Nephron (organoid): ENCODE data around the gene DMXL1.

ENCODE experiments used
- H3K27ac Mint-ChIP-seq, 3 experiments: 2 replicates each; pipeline ENCODE4 v1.8.0; 2020; ENCODE audit warnings: mixed read lengths in 3 of 3, mild to moderate bottlenecking in 2 of 3, moderate library complexity in 1 of 3
- H3K27me3 Mint-ChIP-seq: 2 replicates; pipeline ENCODE4 v1.8.0; 2021; ENCODE audit warnings: low read depth, mild to moderate bottlenecking, moderate library complexity, mixed read lengths
- H3K36me3 Mint-ChIP-seq: 2 replicates; pipeline ENCODE4 v1.8.0; 2020; ENCODE audit warnings: low read depth, mixed read lengths
- H3K4me1 Mint-ChIP-seq: 2 replicates; pipeline ENCODE4 v1.8.0; 2020; ENCODE audit warnings: mixed read lengths
- H3K4me3 Mint-ChIP-seq, 3 experiments: 2 replicates each; pipeline ENCODE4 v1.8.0; 2020; ENCODE audit warnings: mild to moderate bottlenecking in 3 of 3, mixed read lengths in 3 of 3, moderate library complexity in 2 of 3
- H3K9me3 Mint-ChIP-seq: 2 replicates; pipeline ENCODE4 v1.8.0; 2020; ENCODE audit warnings: mixed read lengths
- CTCF ChIP-seq, 3 experiments: fragments of 200-600 bp; sonication (generic); IDR thresholded peaks; one replicate each; pipeline ENCODE4 v1.5.0; 2021; ENCODE audit warnings: antibody characterized with exemption in 3 of 3; ENCODE audit not compliant: unreplicated experiment in 3 of 3

DMXL1 gene

GRCh38 chr5:119077444-119077843, 6.6 kb downstream of the DMXL1 start:
- H3K27ac Mint-ChIP-seq: no peak overlapping the region
- peaks cover 50% of the 10 kb centered on the region for H3K4me1 Mint-ChIP-seq
- H3K36me3 Mint-ChIP-seq: peaks cover 3% of the 10 kb centered on the region
- H3K27me3 Mint-ChIP-seq: no peaks in the 10 kb centered on the region
- no peak for TF ChIP-seq CTCF (IDR thresholded peaks at IDR 0.05; ENCODE audit: unreplicated experiment in 3 of 3)
- no peaks in the 10 kb centered on the region for H3K9me3 Mint-ChIP-seq
- H3K4me3 Mint-ChIP-seq: no peak overlapping the region

- Mint-ChIP-seq H3K9me3 (no peaks in the 10 kb centered on the region), H3K27ac (peak overlapping the region in 1 of 3 experiments; percentile 20), H3K36me3 (peaks cover 6% of the 10 kb centered on the region), H3K4me1 (peaks cover 42% of the 10 kb centered on the region), H3K27me3 (no peaks in the 10 kb centered on the region), H3K4me3 (no peak overlapping the region)
- TF ChIP-seq CTCF (IDR thresholded peaks at IDR 0.05; ENCODE audit: unreplicated experiment in 3 of 3): no peak
Observed at GRCh38 chr5:119078071-119078846, 7.4 kb downstream of the DMXL1 start.

- TF ChIP-seq CTCF (IDR thresholded peaks at IDR 0.05; ENCODE audit: unreplicated experiment in 3 of 3): no peak
- Mint-ChIP-seq H3K36me3 (peaks cover 7% of the 10 kb centered on the region), H3K27me3 (no peaks in the 10 kb centered on the region), H3K27ac (peak overlapping the region; percentile 20 to 77 (median 65)), H3K9me3 (no peaks in the 10 kb centered on the region), H3K4me3 (no peak overlapping the region), H3K4me1 (peaks cover 37% of the 10 kb centered on the region)
Observed at GRCh38 chr5:119078861-119079260, 8.0 kb downstream of the DMXL1 start.

DNA sequence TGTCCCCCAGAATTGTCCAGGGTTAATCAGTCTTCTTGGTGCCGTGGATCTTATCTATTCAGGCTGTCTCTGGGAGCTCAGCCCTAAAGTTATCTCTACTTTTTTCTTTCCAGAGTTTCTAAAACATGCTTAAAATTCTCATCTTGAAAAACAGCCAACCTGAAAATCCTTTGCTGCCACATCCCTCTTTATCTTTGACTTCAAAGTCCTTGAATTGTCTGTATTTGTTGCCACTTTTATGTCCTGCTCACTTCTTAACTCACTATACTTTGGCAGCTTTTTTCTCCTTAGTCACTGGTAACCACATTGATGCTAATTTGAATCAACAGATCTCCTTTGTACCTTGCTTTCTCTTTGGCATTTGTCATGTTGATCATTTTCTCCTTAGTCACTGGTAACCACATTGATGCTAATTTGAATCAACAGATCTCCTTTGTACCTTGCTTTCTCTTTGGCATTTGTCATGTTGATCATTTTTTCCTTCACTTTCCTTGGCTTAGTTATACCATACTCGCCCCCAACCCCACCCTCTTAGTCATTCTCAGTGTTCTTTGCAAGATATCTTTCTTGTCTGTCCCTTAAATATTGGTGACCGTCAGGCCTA, 8.5 kb downstream of the DMXL1 start:
- H3K9me3 Mint-ChIP-seq: no peaks in the 10 kb centered on the region
- peaks cover 32% of the 10 kb centered on the region for H3K4me1 Mint-ChIP-seq
- H3K27me3 Mint-ChIP-seq: no peaks in the 10 kb centered on the region

GRCh38 chr5:119080936-119081335, 10.0 kb downstream of the DMXL1 start:
- Mint-ChIP-seq H3K9me3 (peaks cover 7% of the 10 kb centered on the region), H3K36me3 (peaks cover 20% of the 10 kb centered on the region)

More for the DNA sequence above, 8.5 kb downstream of the DMXL1 start:
- Mint-ChIP-seq H3K4me3 (no peak overlapping the region), H3K36me3 (peaks cover 9% of the 10 kb centered on the region), H3K27ac (peak overlapping the region; percentile 20 to 77 (median 65))
- TF ChIP-seq CTCF (IDR thresholded peaks at IDR 0.05; ENCODE audit: unreplicated experiment in 3 of 3): no peak

More at GRCh38 chr5:119080936-119081335, 10.0 kb downstream of the DMXL1 start:
- Mint-ChIP-seq H3K27me3 (no peaks in the 10 kb centered on the region), H3K4me1 (peaks cover 27% of the 10 kb centered on the region), H3K4me3 (no peak overlapping the region), H3K27ac (peak overlapping the region in 2 of 3 experiments; percentile 35 to 50)
- no peak for TF ChIP-seq CTCF (IDR thresholded peaks at IDR 0.05; ENCODE audit: unreplicated experiment in 3 of 3)
